Measurements from ENCODE around the gene KRT6A. TPM values are rescaled to one million over a fixed set of nuclear protein-coding genes. Genes with fewer than 3 reads are reported as not detected.
A peak's percentile ranks its signal among the peaks of the same experiment; 100 is the strongest.
"Not testable (repeated sequence)": the region's sequence is repeated elsewhere in the genome, so short reads cannot be mapped to it uniquely, and the experiment has no call there.

The KRT6A gene
- total RNA-seq, 1 donor from 2014 or later: not detected

- Mint-ChIP-seq H3K27ac (no peak overlapping the region), H3K27me3 (ENCODE audit: insufficient read depth, low read depth) (peaks cover 7% of the 10 kb centered on the region), H3K36me3 (no peaks in the 10 kb centered on the region), H3K9me3 (no peaks in the 10 kb centered on the region), H3K4me1 (peaks cover 7% of the 10 kb centered on the region), H3K4me3 (no peak overlapping the region)
- Histone ChIP-seq H3K9ac (no peak overlapping the region), H4K20me1 (ENCODE audit: low read depth) (no peaks in the 10 kb centered on the region), H3K79me2 (ENCODE audit: low read depth) (no peaks in the 10 kb centered on the region), H3K9me3 (ENCODE audit: low read depth) (no peaks in the 10 kb centered on the region), H3K4me1 (peaks cover 5% of the 10 kb centered on the region), H3K27me3 (no peaks in the 10 kb centered on the region), H3K4me3 (no peak overlapping the region), H3K4me2 (no peak overlapping the region), H3K36me3 (no peaks in the 10 kb centered on the region), H2AFZ (replicated peaks) (peak overlapping the region; percentile 12), H3K27ac (no peak overlapping the region), H3F3A (ENCODE audit: low read depth) (no peaks in the 10 kb centered on the region)
- TF ChIP-seq EZH2phosphoT487 (IDR thresholded peaks at IDR 0.05) (no peak), EZH2 (IDR thresholded peaks at IDR 0.05) (no peak)
- TF ChIP-seq, protein P1, sequence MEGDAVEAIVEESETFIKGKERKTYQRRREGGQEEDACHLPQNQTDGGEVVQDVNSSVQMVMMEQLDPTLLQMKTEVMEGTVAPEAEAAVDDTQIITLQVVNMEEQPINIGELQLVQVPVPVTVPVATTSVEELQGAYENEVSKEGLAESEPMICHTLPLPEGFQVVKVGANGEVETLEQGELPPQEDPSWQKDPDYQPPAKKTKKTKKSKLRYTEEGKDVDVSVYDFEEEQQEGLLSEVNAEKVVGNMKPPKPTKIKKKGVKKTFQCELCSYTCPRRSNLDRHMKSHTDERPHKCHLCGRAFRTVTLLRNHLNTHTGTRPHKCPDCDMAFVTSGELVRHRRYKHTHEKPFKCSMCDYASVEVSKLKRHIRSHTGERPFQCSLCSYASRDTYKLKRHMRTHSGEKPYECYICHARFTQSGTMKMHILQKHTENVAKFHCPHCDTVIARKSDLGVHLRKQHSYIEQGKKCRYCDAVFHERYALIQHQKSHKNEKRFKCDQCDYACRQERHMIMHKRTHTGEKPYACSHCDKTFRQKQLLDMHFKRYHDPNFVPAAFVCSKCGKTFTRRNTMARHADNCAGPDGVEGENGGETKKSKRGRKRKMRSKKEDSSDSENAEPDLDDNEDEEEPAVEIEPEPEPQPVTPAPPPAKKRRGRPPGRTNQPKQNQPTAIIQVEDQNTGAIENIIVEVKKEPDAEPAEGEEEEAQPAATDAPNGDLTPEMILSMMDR (IDR thresholded peaks at IDR 0.05): no peak
- no peak for DNase-seq (ENCODE audit: low spot score)
Measured at GRCh38 chr12:52454411-52455201, 38.5 kb downstream of the KRT6A start.

GRCh38 chr12:52452101-52452500 lies 41.0 kb downstream of the KRT6A start, which contains the start of gene KRT6B:
KRT6B (minus strand) TSS chr12:52452146; CDS start chr12:52452078, 68 bp downstream.
- Histone ChIP-seq H3K4me2 (no peak within 1 kb of the TSS), H3K79me2 (ENCODE audit: low read depth) (no peaks in the 10 kb centered on the region), H3K4me3 (no peak within 1 kb of the TSS), H2AFZ (replicated peaks) (no peak within 1 kb of the TSS), H3K4me1 (peaks cover 5% of the 10 kb centered on the region), H3K36me3 (no peaks in the 10 kb centered on the region), H3F3A (ENCODE audit: low read depth) (no peaks in the 10 kb centered on the region), H3K27ac (no peak within 1 kb of the TSS), H3K9ac (no peak within 1 kb of the TSS), H3K9me3 (ENCODE audit: low read depth) (no peaks in the 10 kb centered on the region), H3K27me3 (no peaks in the 10 kb centered on the region), H4K20me1 (ENCODE audit: low read depth) (no peaks in the 10 kb centered on the region)
- H3K4me1 Mint-ChIP-seq: peaks cover 7% of the 10 kb centered on the region
- H3K27me3 Mint-ChIP-seq (ENCODE audit: insufficient read depth, low read depth): peaks cover 7% of the 10 kb centered on the region
- no peaks in the 10 kb centered on the region for H3K36me3 Mint-ChIP-seq
- no peak for TF ChIP-seq EZH2 (IDR thresholded peaks at IDR 0.05)
- TF ChIP-seq, protein P1 (IDR thresholded peaks at IDR 0.05): no peak
- no peak for TF ChIP-seq EZH2phosphoT487 (IDR thresholded peaks at IDR 0.05)
- no peak for DNase-seq (ENCODE audit: low spot score)
- H3K4me3 Mint-ChIP-seq: no peak within 1 kb of the TSS
- no peaks in the 10 kb centered on the region for H3K9me3 Mint-ChIP-seq
- no peak within 1 kb of the TSS for H3K27ac Mint-ChIP-seq

- no peaks in the 10 kb centered on the region for H3K4me1 ChIP-seq
- H3K79me2 ChIP-seq (ENCODE audit: low read depth): no peaks in the 10 kb centered on the region
- Mint-ChIP-seq H3K27me3 (ENCODE audit: insufficient read depth, low read depth) (peaks cover under 1% of the 10 kb centered on the region), H3K4me1 (peaks cover 2% of the 10 kb centered on the region), H3K4me3 (no peak overlapping the region), H3K9me3 (no peaks in the 10 kb centered on the region), H3K36me3 (no peaks in the 10 kb centered on the region), H3K27ac (no peak overlapping the region)
- no peak overlapping the region for H2AFZ ChIP-seq (replicated peaks)
- H3K9me3 ChIP-seq (ENCODE audit: low read depth): no peaks in the 10 kb centered on the region
- H3K27ac ChIP-seq: no peak overlapping the region
- no peaks in the 10 kb centered on the region for H3F3A ChIP-seq (ENCODE audit: low read depth)
- H4K20me1 ChIP-seq (ENCODE audit: low read depth): no peaks in the 10 kb centered on the region
- DNase-seq (ENCODE audit: low spot score): no peak
- TF ChIP-seq EZH2phosphoT487 (IDR thresholded peaks at IDR 0.05) (no peak), EZH2 (IDR thresholded peaks at IDR 0.05) (no peak)
- TF ChIP-seq, protein P1 (IDR thresholded peaks at IDR 0.05): no peak
- H3K4me2 ChIP-seq: no peak overlapping the region
- no peaks in the 10 kb centered on the region for H3K27me3 ChIP-seq
- H3K36me3 ChIP-seq: no peaks in the 10 kb centered on the region
- no peak overlapping the region for H3K9ac ChIP-seq
- H3K4me3 ChIP-seq: no peak overlapping the region
Measured at GRCh38 chr12:52448228-52448627, 44.8 kb downstream of the KRT6A start.

GRCh38 chr12:52447196-52447595 lies 45.9 kb downstream of the KRT6A start:
- not testable (repeated sequence) for H3K4me2 ChIP-seq; H3K9ac ChIP-seq; H3K4me1 Mint-ChIP-seq; H3K79me2 ChIP-seq (ENCODE audit: low read depth); H3K9me3 ChIP-seq (ENCODE audit: low read depth); H3K27ac Mint-ChIP-seq; H3K36me3 Mint-ChIP-seq; H2AFZ ChIP-seq (replicated peaks); H4K20me1 ChIP-seq (ENCODE audit: low read depth); H3K27ac ChIP-seq; H3K27me3 Mint-ChIP-seq (ENCODE audit: insufficient read depth, low read depth); H3K9me3 Mint-ChIP-seq; H3K36me3 ChIP-seq; H3F3A ChIP-seq (ENCODE audit: low read depth); H3K4me3 ChIP-seq; H3K4me3 Mint-ChIP-seq; H3K27me3 ChIP-seq; DNase-seq (ENCODE audit: low spot score)
- H3K4me1 ChIP-seq: peaks cover 10% of the 10 kb centered on the region

All from neural progenitor cell (in vitro differentiated cells).